WTC11 (cell line): ENCODE results near the gene ACBD4. TPM values are rescaled to one million over a fixed set of nuclear protein-coding genes. Genes with fewer than 3 reads are reported as not detected.

ENCODE experiments used
- ATAC-seq: fragments of 200-7000 bp; cut with Tn5 transposase; 2 replicates; pipeline ENCODE4 v1.10.0; 2021; ENCODE audit warnings: mild to moderate bottlenecking, moderate library complexity
- CTCF ChIA-PET: fragments of 300-600 bp; sonication (Branson Sonifier 250); formaldehyde crosslinking; loops from one replicate; lab custom pipeline; 2021; ENCODE audit warnings: antibody characterized with exemption; lab: Charles Lee
- POLR2A ChIA-PET: fragments of 350-600 bp; sonication (Branson Sonifier 250); formaldehyde crosslinking; loops from one replicate; lab custom pipeline; 2021; ENCODE audit warnings: antibody characterized with exemption; lab: Charles Lee
- DNase-seq: peaks from one replicate; pipeline ENCODE4 v3.0.0; 2021; ENCODE audit warnings: low spot score
- H3K27ac Mint-ChIP-seq: 2 replicates; pipeline ENCODE4 v1.8.0; 2021; ENCODE audit warnings: mixed read lengths
- H3K27me3 Mint-ChIP-seq: 2 replicates; pipeline ENCODE4 v1.8.0; 2021; ENCODE audit warnings: low read depth, mild to moderate bottlenecking, moderate library complexity, mixed read lengths
- H3K36me3 Mint-ChIP-seq: 2 replicates; pipeline ENCODE4 v1.8.0; 2021; ENCODE audit warnings: mixed read lengths
- H3K4me1 Mint-ChIP-seq: 2 replicates; pipeline ENCODE4 v1.8.0; 2022; ENCODE audit warnings: mixed read lengths
- H3K4me3 Mint-ChIP-seq: 2 replicates; pipeline ENCODE4 v1.8.0; 2021; ENCODE audit warnings: mild to moderate bottlenecking, moderate library complexity, mixed read lengths
- H3K9me3 Mint-ChIP-seq: 2 replicates; pipeline ENCODE4 v1.8.0; 2021; ENCODE audit warnings: mixed read lengths
- ARID4B ChIP-seq: sonication (generic); formaldehyde crosslinking; IDR thresholded peaks from 2 replicates; pipeline ENCODE4 v1.8.0; 2023; ENCODE audit warnings: missing genetic modification reagents, mild to moderate bottlenecking, borderline replicate concordance
- ATF2 ChIP-seq: sonication (generic); formaldehyde crosslinking; IDR thresholded peaks from 2 replicates; pipeline ENCODE4 v1.8.1; 2022; ENCODE audit warnings: low read depth, missing genetic modification reagents, borderline replicate concordance
- CDX4 ChIP-seq: fragments of 250-450 bp; sonication (Bioruptor Pico); IDR thresholded peaks from 2 replicates; pipeline ENCODE4 v1.9.0; 2021; ENCODE audit warnings: moderate library complexity, mild to moderate bottlenecking, inconsistent platforms, borderline replicate concordance
- CTCF ChIP-seq: fragments of 200-600 bp; IDR thresholded peaks from 2 replicates; pipeline ENCODE4 v1.8.0; 2022; ENCODE audit warnings: antibody characterized with exemption
- E2F5 ChIP-seq: sonication (generic); formaldehyde crosslinking; IDR thresholded peaks from 2 replicates; pipeline ENCODE4 v1.8.1; 2022; ENCODE audit warnings: mild to moderate bottlenecking, moderate library complexity, missing genetic modification reagents
- ELF4 ChIP-seq: sonication (generic); formaldehyde crosslinking; IDR thresholded peaks from 2 replicates; pipeline ENCODE4 v1.8.1; 2022; ENCODE audit warnings: low read depth, mild to moderate bottlenecking, moderate library complexity, missing genetic modification reagents
- FOXP1 ChIP-seq: sonication (generic); formaldehyde crosslinking; IDR thresholded peaks from 2 replicates; pipeline ENCODE4 v1.8.0; 2022; ENCODE audit warnings: missing genetic modification reagents, mild to moderate bottlenecking, moderate library complexity, borderline replicate concordance
- FOXP4 ChIP-seq: sonication (generic); formaldehyde crosslinking; IDR thresholded peaks from 2 replicates; pipeline ENCODE4 v1.8.0; 2022; ENCODE audit warnings: mild to moderate bottlenecking, missing genetic modification reagents
- GABPB1 ChIP-seq: sonication (generic); formaldehyde crosslinking; IDR thresholded peaks from 2 replicates; pipeline ENCODE4 v1.8.1; 2023; ENCODE audit warnings: mild to moderate bottlenecking, missing genetic modification reagents
- PRDM15 ChIP-seq: sonication (generic); formaldehyde crosslinking; IDR thresholded peaks from 2 replicates; pipeline ENCODE4 v1.8.0; 2022; ENCODE audit warnings: missing genetic modification reagents
- PREB ChIP-seq: sonication (generic); formaldehyde crosslinking; IDR thresholded peaks from 2 replicates; pipeline ENCODE4 v1.8.1; 2022; ENCODE audit warnings: mild to moderate bottlenecking, missing genetic modification reagents, moderate library complexity, borderline replicate concordance
- SMAD4 ChIP-seq: sonication (generic); formaldehyde crosslinking; IDR thresholded peaks from 2 replicates; pipeline ENCODE4 v1.8.0; 2022; ENCODE audit warnings: mild to moderate bottlenecking, missing genetic modification reagents
- TP53 ChIP-seq: sonication (generic); formaldehyde crosslinking; IDR thresholded peaks from 2 replicates; pipeline ENCODE4 v1.8.1; 2023; ENCODE audit warnings: mild to moderate bottlenecking, missing genetic modification reagents
- USF2 ChIP-seq: sonication (generic); formaldehyde crosslinking; IDR thresholded peaks from 2 replicates; pipeline ENCODE4 v1.8.1; 2023; ENCODE audit warnings: mild to moderate bottlenecking, missing genetic modification reagents, moderate library complexity
- ZNF219 ChIP-seq: sonication (generic); formaldehyde crosslinking; IDR thresholded peaks from 2 replicates; pipeline ENCODE4 v1.8.0; 2023; ENCODE audit warnings: missing genetic modification reagents, mild to moderate bottlenecking, borderline replicate concordance
- ZNF232 ChIP-seq: sonication (generic); formaldehyde crosslinking; IDR thresholded peaks from 2 replicates; pipeline ENCODE4 v1.8.0; 2022; ENCODE audit warnings: mild to moderate bottlenecking, missing genetic modification reagents
- total RNA-seq: library from RNA; stranded (reverse); gene quantifications from 3 replicates; pipeline ENCODE4 v1.2.3, GENCODE V29; 2021

Gene ACBD4
- total RNA-seq, 1 experiment from 2014 or later, result 12.7 TPM

- TF ChIP-seq FOXP4 (CRISPR knock-in tag), result no peak
- TF ChIP-seq, all 79 proteins: peak for 0
Measured at GRCh38 chr17:45184144-45184543, 48.7 kb downstream of the ACBD4 start (continued).

- H3K36me3 Mint-ChIP-seq, result no peaks in the 10 kb centered on the region
- peaks cover 6% of the 10 kb centered on the region for H3K9me3 Mint-ChIP-seq
Measured at GRCh38 chr17:45186801-45187354, 51.4 kb downstream of the ACBD4 start.

More at GRCh38 chr17:45186801-45187354, 51.4 kb downstream of the ACBD4 start:
- DNase-seq, result no peak
- no peak for ATAC-seq
- TF ChIP-seq CDX4 (CRISPR knock-in tag) (no peak), PREB (CRISPR knock-in tag) (no peak), CTCF (no peak), ARID4B (no peak), E2F5 (CRISPR knock-in tag) (no peak), PRDM15 (CRISPR knock-in tag) (no peak), GABPB1 (CRISPR knock-in tag) (no peak), FOXP1 (CRISPR knock-in tag) (no peak), ZNF232 (CRISPR knock-in tag) (no peak), TP53 (CRISPR knock-in tag) (no peak), ELF4 (CRISPR knock-in tag) (no peak), ATF2 (CRISPR knock-in tag) (no peak), SMAD4 (CRISPR knock-in tag) (no peak), USF2 (CRISPR knock-in tag) (no peak), ZNF219 (CRISPR knock-in tag) (no peak)
- Mint-ChIP-seq H3K4me3 (no peak overlapping the region), H3K27me3 (no peaks in the 10 kb centered on the region), H3K27ac (no peak overlapping the region), H3K4me1 (no peaks in the 10 kb centered on the region)
- CTCF ChIA-PET, result interaction anchor here (1.0 to 2.0 kb wide), 2 partner anchors 14 to 51 kb away, joined by 6 to 12 read pairs; partner anchors contain the start of gene ACBD4
- POLR2A ChIA-PET, result no interaction called here
